ENCODE measurements around the gene AGRN.

GRCh38 chr1:1046243-1046642 is 26.3 kb downstream of the AGRN start:
- no peak for TF ChIP-seq POLR2A (IDR thresholded peaks at IDR 0.05)
- TF ChIP-seq, protein P1, sequence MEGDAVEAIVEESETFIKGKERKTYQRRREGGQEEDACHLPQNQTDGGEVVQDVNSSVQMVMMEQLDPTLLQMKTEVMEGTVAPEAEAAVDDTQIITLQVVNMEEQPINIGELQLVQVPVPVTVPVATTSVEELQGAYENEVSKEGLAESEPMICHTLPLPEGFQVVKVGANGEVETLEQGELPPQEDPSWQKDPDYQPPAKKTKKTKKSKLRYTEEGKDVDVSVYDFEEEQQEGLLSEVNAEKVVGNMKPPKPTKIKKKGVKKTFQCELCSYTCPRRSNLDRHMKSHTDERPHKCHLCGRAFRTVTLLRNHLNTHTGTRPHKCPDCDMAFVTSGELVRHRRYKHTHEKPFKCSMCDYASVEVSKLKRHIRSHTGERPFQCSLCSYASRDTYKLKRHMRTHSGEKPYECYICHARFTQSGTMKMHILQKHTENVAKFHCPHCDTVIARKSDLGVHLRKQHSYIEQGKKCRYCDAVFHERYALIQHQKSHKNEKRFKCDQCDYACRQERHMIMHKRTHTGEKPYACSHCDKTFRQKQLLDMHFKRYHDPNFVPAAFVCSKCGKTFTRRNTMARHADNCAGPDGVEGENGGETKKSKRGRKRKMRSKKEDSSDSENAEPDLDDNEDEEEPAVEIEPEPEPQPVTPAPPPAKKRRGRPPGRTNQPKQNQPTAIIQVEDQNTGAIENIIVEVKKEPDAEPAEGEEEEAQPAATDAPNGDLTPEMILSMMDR (IDR thresholded peaks at IDR 0.05) = no peak
